Suprapubic skin (tissue), 4 donors: ENCODE data around the gene MTMR2. TPM values are rescaled to one million over a fixed set of nuclear protein-coding genes. Genes with fewer than 3 reads are reported as not detected.
"Not testable (repeated sequence)": the region's sequence is repeated elsewhere in the genome, so short reads cannot be mapped to it uniquely, and the experiment has no call there.

Experiments
- DNase-seq, 2 donors: peaks; one replicate each; pipeline ENCODE4 v3.0.0-alpha.2; 2019; ENCODE audit warnings: low spot score in 2 of 2
- H3K27ac ChIP-seq: fragments of 200-600 bp; sonication (generic); one replicate; pipeline ENCODE4 v1.5.1; 2019
- H3K27me3 ChIP-seq: fragments of 200-600 bp; sonication (generic); one replicate; pipeline ENCODE4 v1.5.1; 2019
- H3K36me3 ChIP-seq: fragments of 200-600 bp; sonication (generic); one replicate; pipeline ENCODE4 v1.5.1; 2019
- H3K4me1 ChIP-seq: fragments of 200-600 bp; sonication (generic); one replicate; pipeline ENCODE4 v1.5.1; 2019
- H3K4me3 ChIP-seq: fragments of 200-600 bp; sonication (generic); one replicate; pipeline ENCODE4 v1.5.1; 2019; ENCODE audit warnings: mild to moderate bottlenecking
- H3K9me3 ChIP-seq: fragments of 200-600 bp; sonication (generic); one replicate; pipeline ENCODE4 v1.5.1; 2019
- EP300 ChIP-seq: sonication (generic); formaldehyde crosslinking; IDR thresholded peaks from one replicate; pipeline ENCODE4 v1.6.1; 2017; ENCODE audit warnings: antibody characterized with exemption
- POLR2A ChIP-seq, 2 donors: fragments of 450-650 bp; IDR thresholded peaks; one replicate each; pipeline ENCODE4 v1.6.1; 2017; ENCODE audit warnings: antibody characterized with exemption in 2 of 2, mild to moderate bottlenecking in 2 of 2, moderate library complexity in 2 of 2
- POLR2AphosphoS5 ChIP-seq, 3 donors: sonication (generic); formaldehyde crosslinking; IDR thresholded peaks; one replicate each; pipeline ENCODE4 v1.6.1; 2017; ENCODE audit warnings: antibody characterized with exemption in 3 of 3
- WGBS: methylation state at CpG from one replicate; pipeline ENCODE4 v1.1.5; 2018; 5-methylcytosine and 5-hydroxymethylcytosine counted together
- total RNA-seq, 4 donors: library from RNA; depleted of rRNA; stranded (reverse); fragments of >200 nt; gene quantifications; one replicate each; pipeline ENCODE4 v1.1.0, GENCODE V29; 2016
- TF ChIP-seq, protein P1 (sequence below), 2 donors: fragments of 200-600 bp in 1 of 2; fragments of 450-650 bp in 1 of 2; sonication (generic) in 1 of 2; IDR thresholded peaks; one replicate each; pipeline ENCODE4 v1.5.1; 2016 to 2019; ENCODE audit warnings: antibody characterized with exemption in 2 of 2, mild to moderate bottlenecking in 1 of 2, moderate library complexity in 1 of 2

Gene MTMR2
- total RNA-seq, 4 donors from 2014 or later: 13.4 to 16.4 (median 15.0) TPM

DNA sequence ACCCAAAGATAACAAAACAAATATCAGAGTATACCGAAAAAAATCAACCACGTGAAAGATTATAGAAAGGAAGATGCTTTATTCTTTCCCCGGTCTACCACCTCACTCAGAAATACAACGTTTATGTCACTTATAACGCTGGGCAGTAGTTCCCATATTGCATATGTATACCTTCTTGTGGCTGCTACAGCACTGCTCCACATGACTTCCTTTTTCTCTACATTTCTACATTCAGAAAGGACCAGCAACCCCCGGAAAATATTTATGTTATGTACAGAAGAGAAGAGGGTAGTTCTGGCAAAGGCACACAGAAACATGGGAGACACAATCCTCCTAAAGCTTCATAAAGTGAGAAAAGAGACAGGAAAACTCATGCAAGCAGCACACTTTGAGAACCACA is 56.8 kb downstream of the MTMR2 start:
- Histone ChIP-seq H3K27ac (no peak overlapping the region), H3K4me3 (no peak overlapping the region), H3K27me3 (no peaks in the 10 kb centered on the region), H3K36me3 (peaks cover 23% of the 10 kb centered on the region), H3K9me3 (no peaks in the 10 kb centered on the region), H3K4me1 (no peaks in the 10 kb centered on the region)
- 83% methylated on average over 6 of the region's 6 CpGs for WGBS
- no peak for DNase-seq
- TF ChIP-seq POLR2A (IDR thresholded peaks at IDR 0.05) (no peak), POLR2AphosphoS5 (IDR thresholded peaks at IDR 0.05) (no peak), EP300 (no peak)
- TF ChIP-seq, protein P1, sequence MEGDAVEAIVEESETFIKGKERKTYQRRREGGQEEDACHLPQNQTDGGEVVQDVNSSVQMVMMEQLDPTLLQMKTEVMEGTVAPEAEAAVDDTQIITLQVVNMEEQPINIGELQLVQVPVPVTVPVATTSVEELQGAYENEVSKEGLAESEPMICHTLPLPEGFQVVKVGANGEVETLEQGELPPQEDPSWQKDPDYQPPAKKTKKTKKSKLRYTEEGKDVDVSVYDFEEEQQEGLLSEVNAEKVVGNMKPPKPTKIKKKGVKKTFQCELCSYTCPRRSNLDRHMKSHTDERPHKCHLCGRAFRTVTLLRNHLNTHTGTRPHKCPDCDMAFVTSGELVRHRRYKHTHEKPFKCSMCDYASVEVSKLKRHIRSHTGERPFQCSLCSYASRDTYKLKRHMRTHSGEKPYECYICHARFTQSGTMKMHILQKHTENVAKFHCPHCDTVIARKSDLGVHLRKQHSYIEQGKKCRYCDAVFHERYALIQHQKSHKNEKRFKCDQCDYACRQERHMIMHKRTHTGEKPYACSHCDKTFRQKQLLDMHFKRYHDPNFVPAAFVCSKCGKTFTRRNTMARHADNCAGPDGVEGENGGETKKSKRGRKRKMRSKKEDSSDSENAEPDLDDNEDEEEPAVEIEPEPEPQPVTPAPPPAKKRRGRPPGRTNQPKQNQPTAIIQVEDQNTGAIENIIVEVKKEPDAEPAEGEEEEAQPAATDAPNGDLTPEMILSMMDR (IDR thresholded peaks at IDR 0.05): no peak

DNA sequence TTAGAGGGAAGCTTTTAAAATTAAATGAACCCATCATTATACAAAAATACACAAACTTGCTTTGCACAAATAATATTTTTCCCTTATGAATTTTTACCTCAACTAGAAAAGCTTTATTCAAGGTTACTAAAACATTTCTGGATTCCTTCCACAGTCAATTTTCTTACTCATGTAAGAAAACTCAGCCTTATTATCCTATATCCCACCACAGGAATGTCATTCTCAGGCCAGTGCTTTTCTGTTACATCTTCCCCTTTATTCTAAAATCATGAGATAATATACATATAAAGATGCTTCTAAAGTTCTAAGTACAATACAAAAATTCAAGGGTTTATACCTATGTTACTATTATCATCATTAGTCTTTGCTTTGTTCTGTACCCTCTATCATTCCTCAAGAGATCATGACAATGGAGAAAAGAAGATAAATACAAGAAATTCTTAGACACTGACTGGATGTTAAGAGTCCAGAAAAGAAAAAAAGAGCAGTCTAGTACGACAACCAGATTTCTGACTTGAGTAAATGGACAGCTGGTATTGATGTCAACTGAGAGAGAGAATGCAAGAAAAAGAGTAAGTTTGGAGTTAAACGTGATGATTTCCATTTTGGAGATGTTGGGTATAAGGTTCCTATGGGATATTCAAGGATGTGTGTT is 60.3 kb downstream of the MTMR2 start:
- Histone ChIP-seq H3K36me3 (peaks cover 41% of the 10 kb centered on the region), H3K9me3 (no peaks in the 10 kb centered on the region), H3K4me3 (no peak overlapping the region), H3K27ac (no peak overlapping the region), H3K27me3 (no peaks in the 10 kb centered on the region), H3K4me1 (no peaks in the 10 kb centered on the region)
- no peak for DNase-seq
- WGBS: 98% methylated on average over 2 of the region's 2 CpGs
- TF ChIP-seq POLR2AphosphoS5 (IDR thresholded peaks at IDR 0.05) (no peak), EP300 (no peak)

DNA sequence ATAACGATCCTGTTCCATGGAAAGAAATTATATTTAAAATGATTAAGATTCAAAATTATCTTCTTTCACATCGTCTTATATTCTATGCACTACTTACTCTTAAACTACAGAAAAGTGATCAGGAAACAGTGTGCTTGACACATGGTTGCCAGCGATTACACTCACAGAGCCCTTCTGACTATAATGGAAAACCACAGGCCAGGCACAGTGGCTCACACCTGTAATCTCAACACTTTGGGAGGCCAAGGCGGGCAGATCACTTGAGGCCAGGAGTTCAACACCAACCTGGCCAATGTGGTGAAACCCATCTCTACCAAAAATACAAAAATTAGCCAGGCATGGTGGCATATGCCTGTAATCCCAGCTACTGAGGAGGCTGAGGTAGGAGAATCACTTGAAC is 63.9 kb downstream of the MTMR2 start:
- not testable (repeated sequence) for DNase-seq, H3K4me3 ChIP-seq, H3K4me1 ChIP-seq, H3K9me3 ChIP-seq, H3K27me3 ChIP-seq, H3K27ac ChIP-seq
- peaks cover 63% of the 10 kb centered on the region for H3K36me3 ChIP-seq
- WGBS: 92% methylated on average over 4 of the region's 4 CpGs

DNA sequence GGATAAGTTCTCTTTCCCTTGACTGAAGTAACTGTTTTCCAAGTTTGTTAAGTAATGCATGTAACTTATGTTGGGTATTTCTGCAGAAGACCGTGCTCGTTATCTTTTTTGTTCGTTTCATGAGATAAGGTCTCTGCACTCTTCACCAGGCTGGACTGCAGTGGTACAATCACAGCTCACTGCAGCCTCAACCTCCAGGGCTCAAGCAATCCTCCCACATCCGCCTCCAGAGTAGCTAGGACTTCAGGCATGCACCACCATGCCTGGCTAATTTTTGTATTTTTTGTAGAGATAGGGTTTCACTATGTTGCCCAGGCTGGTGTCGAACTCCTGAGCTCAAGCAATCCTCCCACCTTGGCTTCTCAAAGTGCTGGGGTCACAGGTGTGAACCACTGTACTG is 69.5 kb downstream of the MTMR2 start:
- 94% methylated on average over 5 of the region's 5 CpGs for WGBS
- not testable (repeated sequence) for H3K4me3 ChIP-seq
- peaks cover 52% of the 10 kb centered on the region for H3K36me3 ChIP-seq

DNA sequence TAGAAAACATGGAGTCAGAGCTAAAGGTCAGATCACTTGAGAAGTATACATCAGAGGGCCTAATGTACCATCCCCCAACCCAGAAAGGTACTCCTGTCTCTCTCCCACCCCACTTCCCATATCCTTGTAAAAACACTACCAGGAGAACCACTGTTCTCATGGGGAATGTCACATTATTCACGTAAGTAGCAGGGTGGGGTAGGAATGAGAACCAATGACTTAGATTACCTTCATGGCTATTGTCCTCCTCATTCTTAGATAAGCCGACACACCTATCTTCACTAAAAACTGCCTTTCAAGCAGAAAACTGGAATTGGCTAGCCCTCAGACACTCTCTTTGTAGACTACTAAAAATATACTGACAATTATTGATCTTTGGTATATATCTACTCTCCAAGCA is 70.0 kb downstream of the MTMR2 start:
- Histone ChIP-seq H3K9me3 (no peaks in the 10 kb centered on the region), H3K4me3 (no peak overlapping the region), H3K27me3 (no peaks in the 10 kb centered on the region), H3K36me3 (peaks cover 47% of the 10 kb centered on the region), H3K27ac (no peak overlapping the region), H3K4me1 (peaks cover 5% of the 10 kb centered on the region)
- DNase-seq: no peak
- WGBS: 94% methylated on average over 2 of the region's 2 CpGs
- TF ChIP-seq POLR2AphosphoS5 (IDR thresholded peaks at IDR 0.05): no peak

More for the DNA sequence above, 69.5 kb downstream of the MTMR2 start:
- DNase-seq, H3K4me1 ChIP-seq, H3K27me3 ChIP-seq, H3K27ac ChIP-seq, H3K9me3 ChIP-seq: not testable (repeated sequence)

DNA sequence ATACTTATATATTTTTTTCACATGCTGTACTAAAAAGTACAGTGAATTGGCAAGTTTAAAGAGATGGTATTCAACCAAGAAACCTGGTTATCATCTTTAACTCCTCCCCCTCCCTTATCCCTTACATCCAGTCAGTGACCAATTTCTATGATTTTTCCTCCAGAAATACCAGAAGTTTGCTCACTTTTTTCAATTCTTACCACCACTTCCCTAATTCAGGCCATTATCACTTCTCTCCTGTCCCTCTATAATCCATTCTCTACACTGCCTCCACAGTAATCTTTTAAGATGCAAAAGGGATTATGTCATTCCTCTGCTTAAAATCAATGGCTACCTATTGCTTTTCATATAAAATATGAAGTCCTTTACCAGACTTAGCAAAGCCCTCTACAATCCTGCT is 70.8 kb downstream of the MTMR2 start:
- no peaks in the 10 kb centered on the region for H3K27me3 ChIP-seq
- no peak overlapping the region for H3K27ac ChIP-seq
- H3K9me3 ChIP-seq: no peaks in the 10 kb centered on the region
- H3K36me3 ChIP-seq: peaks cover 39% of the 10 kb centered on the region
- DNase-seq: no peak
- H3K4me1 ChIP-seq: peaks cover 5% of the 10 kb centered on the region
- TF ChIP-seq POLR2A (IDR thresholded peaks at IDR 0.05) (no peak), POLR2AphosphoS5 (IDR thresholded peaks at IDR 0.05) (no peak), EP300 (no peak)
- TF ChIP-seq, protein P1 (IDR thresholded peaks at IDR 0.05): no peak
- no peak overlapping the region for H3K4me3 ChIP-seq

DNA sequence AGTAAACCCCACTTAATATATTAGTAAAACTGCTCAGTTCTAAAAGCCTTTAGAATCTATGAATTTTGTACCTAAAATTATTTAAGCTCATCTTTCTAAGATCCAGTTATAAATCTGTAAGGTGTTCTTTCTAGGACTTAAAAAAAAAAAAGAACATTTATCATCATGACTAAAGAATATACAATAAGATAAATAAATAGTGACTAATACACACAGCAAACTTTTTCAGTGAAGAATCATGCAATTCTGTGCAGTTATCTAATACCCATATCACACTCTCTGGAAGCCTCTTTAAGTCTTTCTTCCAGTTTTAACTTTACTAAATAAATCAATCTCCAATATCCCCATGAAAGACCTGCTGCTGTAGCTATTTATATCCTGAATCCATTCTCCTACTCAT is 73.8 kb downstream of the MTMR2 start:
- TF ChIP-seq EP300: no peak
- TF ChIP-seq, protein P1 (IDR thresholded peaks at IDR 0.05): no peak
- no peak for TF ChIP-seq POLR2AphosphoS5 (IDR thresholded peaks at IDR 0.05)
- TF ChIP-seq POLR2A (IDR thresholded peaks at IDR 0.05): no peak
- Histone ChIP-seq H3K4me3 (no peak overlapping the region), H3K36me3 (peaks cover 32% of the 10 kb centered on the region), H3K9me3 (no peaks in the 10 kb centered on the region), H3K27me3 (no peaks in the 10 kb centered on the region), H3K27ac (no peak overlapping the region), H3K4me1 (peaks cover 5% of the 10 kb centered on the region)
- DNase-seq: no peak
